NCI-H2171 (cell line): ENCODE data around the gene GRAMD1A.
"Not testable (repeated sequence)": the region's sequence is repeated elsewhere in the genome, so short reads cannot be mapped to it uniquely, and the experiment has no call there.

Experiments
- DNase-seq: peaks from one replicate; lab custom pipeline; 2025; lab: John Stamatoyannopoulos, UW

The GRAMD1A gene

GRCh38 chr19:35004517-35005255, 4.6 kb downstream of the GRAMD1A start:
- no peak for DNase-seq

- no peak for DNase-seq
These were observed 5.3 kb downstream of the GRAMD1A start for GRCh38 chr19:35005256-35005977.

GRCh38 chr19:35006007-35006341, 5.9 kb downstream of the GRAMD1A start:
- not testable (repeated sequence) for DNase-seq

- DNase-seq = no peak
These were observed 6.3 kb downstream of the GRAMD1A start for GRCh38 chr19:35006342-35006998.

- no peak for DNase-seq
These were observed 6.9 kb downstream of the GRAMD1A start for GRCh38 chr19:35006999-35007365.

- DNase-seq = not testable (repeated sequence)
These were observed 7.3 kb downstream of the GRAMD1A start for GRCh38 chr19:35007427-35007826.

- DNase-seq = no peak
These were observed 8.8 kb downstream of the GRAMD1A start for GRCh38 chr19:35008891-35009341.

- DNase-seq = no peak
These were observed 9.6 kb downstream of the GRAMD1A start for GRCh38 chr19:35009424-35010415.

GRCh38 chr19:35011091-35011689, 11.1 kb downstream of the GRAMD1A start:
- no peak for DNase-seq

- no peak for DNase-seq
These were observed 11.9 kb downstream of the GRAMD1A start for GRCh38 chr19:35011737-35012682.

GRCh38 chr19:35013041-35013819, 13.1 kb downstream of the GRAMD1A start:
- DNase-seq = no peak

GRCh38 chr19:35013820-35014754, 14.0 kb downstream of the GRAMD1A start:
- DNase-seq = no peak

- not testable (repeated sequence) for DNase-seq
These were observed 14.7 kb downstream of the GRAMD1A start for GRCh38 chr19:35014774-35015173.

GRCh38 chr19:35015270-35015953, 15.3 kb downstream of the GRAMD1A start:
- DNase-seq = no peak

GRCh38 chr19:35015954-35016351, 15.8 kb downstream of the GRAMD1A start:
- DNase-seq = no peak

GRCh38 chr19:35017507-35017906, 17.4 kb downstream of the GRAMD1A start:
- DNase-seq = no peak

- no peak for DNase-seq
These were observed 18.3 kb downstream of the GRAMD1A start for GRCh38 chr19:35018379-35018778.

GRCh38 chr19:35019144-35019543, 19.0 kb downstream of the GRAMD1A start:
- no peak for DNase-seq
